A673 (cell line): ENCODE measurements around the gene ARHGEF4. TPM values are rescaled to one million over a fixed set of nuclear protein-coding genes. Genes with fewer than 3 reads are reported as not detected.

Source experiments
- BruUV-seq: library from RNA; stranded (reverse); fragments of 400-500 nt; replicated peaks from 2 replicates; lab custom pipeline; 2021; lab: Mats Ljungman, UMichigan
- CTCF ChIA-PET: fragments of 300-600 bp; sonication (Branson Sonifier 250); formaldehyde crosslinking; loops from one replicate; lab custom pipeline; 2022; ENCODE audit warnings: antibody characterized with exemption; lab: Charles Lee
- POLR2A ChIA-PET: fragments of 300-600 bp; sonication (Branson Sonifier 250); formaldehyde crosslinking; loops from one replicate; lab custom pipeline; 2022; ENCODE audit warnings: antibody characterized with exemption; ENCODE audit not compliant: low non-redundant PET; lab: Charles Lee
- DNase-seq: peaks from one replicate; pipeline ENCODE4 v3.0.0-alpha.2; 2015; ENCODE audit warnings: low spot score
- H3K27ac ChIP-seq: fragments of 200-600 bp; sonication (generic); 2 replicates; pipeline ENCODE4 v1.5.1; 2016; ENCODE audit warnings: mixed run types, low read depth, mild to moderate bottlenecking, mixed read lengths, antibody characterized with exemption, low read length; ENCODE audit not compliant: poor library complexity, severe bottlenecking
- H3K27me3 ChIP-seq: fragments of 200-600 bp; sonication (generic); replicated peaks from 2 replicates; pipeline ENCODE4 v1.6.1; 2017; ENCODE audit warnings: mixed run types, low read depth, mild to moderate bottlenecking, mixed read lengths, antibody characterized with exemption, low read length; ENCODE audit not compliant: insufficient read depth, poor library complexity
- H3K36me3 ChIP-seq: fragments of 200-600 bp; sonication (generic); 2 replicates; pipeline ENCODE4 v1.6.1; 2016; ENCODE audit warnings: mixed run types, mild to moderate bottlenecking, mixed read lengths, antibody characterized with exemption, low read length; ENCODE audit not compliant: insufficient read depth, poor library complexity, severe bottlenecking
- H3K4me1 ChIP-seq: fragments of 200-600 bp; sonication (generic); 2 replicates; pipeline ENCODE4 v1.6.1; 2017; ENCODE audit warnings: mixed run types, mild to moderate bottlenecking, mixed read lengths, antibody characterized with exemption, low read length; ENCODE audit not compliant: insufficient read depth, poor library complexity, severe bottlenecking
- H3K4me3 ChIP-seq: fragments of 200-600 bp; sonication (generic); 2 replicates; pipeline ENCODE4 v1.5.1; 2016; ENCODE audit warnings: low read depth, mixed run types, mild to moderate bottlenecking, mixed read lengths, low read length; ENCODE audit not compliant: poor library complexity, severe bottlenecking
- H3K9me3 ChIP-seq: fragments of 200-600 bp; sonication (generic); 2 replicates; pipeline ENCODE4 v1.6.1; 2016; ENCODE audit warnings: mixed run types, low read depth, mild to moderate bottlenecking, mixed read lengths, antibody characterized with exemption, low read length; ENCODE audit not compliant: poor library complexity, severe bottlenecking
- CTCF ChIP-seq: fragments of 300-800, 200-600 bp; sonication (generic); conservative IDR thresholded peaks from 2 replicates; pipeline ENCODE4 v1.5.1; 2017; ENCODE audit warnings: low read depth, mild to moderate bottlenecking, antibody characterized with exemption, low read length, moderate library complexity, mixed read lengths
- EZH2 ChIP-seq: fragments of 200-600 bp; sonication (generic); IDR thresholded peaks from 2 replicates; pipeline ENCODE4 v1.6.1; 2017; ENCODE audit warnings: borderline replicate concordance, low read depth, mild to moderate bottlenecking, mixed read lengths, antibody characterized with exemption, low read length; ENCODE audit not compliant: poor library complexity, severe bottlenecking
- intact Hi-C: fragments of 100-400 bp; cut with micrococcal nuclease; formaldehyde crosslinking; loops from one replicate; pipeline ENCODE4 v1.10.0; 2022; ENCODE audit not compliant: unreplicated experiment
- total RNA-seq: library from RNA; stranded (reverse); gene quantifications from 2 replicates; pipeline ENCODE4 v1.2.3, GENCODE V29; 2021

The ARHGEF4 gene
- total RNA-seq, 1 experiment from 2014 or later, result 2.1 TPM

GRCh38 chr2:130985206-130985780 is 148.6 kb downstream of the ARHGEF4 start:
- intact Hi-C loops, result no loop called here

GRCh38 chr2:130985831-130986649 is 149.3 kb downstream of the ARHGEF4 start:
- no TSS peak for BruUV-seq
- H3K9me3 ChIP-seq, result no peaks in the 10 kb centered on the region
- no peaks in the 10 kb centered on the region for H3K4me1 ChIP-seq
- DNase-seq, result no peak
- TF ChIP-seq EZH2, result no peak
- no peak overlapping the region for H3K4me3 ChIP-seq
- H3K27me3 ChIP-seq, result no peaks in the 10 kb centered on the region
- POLR2A ChIA-PET, result no interaction called here
- no peaks in the 10 kb centered on the region for H3K36me3 ChIP-seq
- no peak overlapping the region for H3K27ac ChIP-seq
- CTCF ChIA-PET, result no interaction called here
- intact Hi-C loops, result no loop called here

More at GRCh38 chr2:130985206-130985780, 148.6 kb downstream of the ARHGEF4 start:
- Histone ChIP-seq H3K27me3 (no peaks in the 10 kb centered on the region), H3K4me1 (no peaks in the 10 kb centered on the region), H3K27ac (no peak overlapping the region), H3K9me3 (no peaks in the 10 kb centered on the region), H3K36me3 (no peaks in the 10 kb centered on the region), H3K4me3 (no peak overlapping the region)
- TF ChIP-seq EZH2 (no peak), CTCF (no peak)
- POLR2A ChIA-PET, result no interaction called here
- no peak for DNase-seq
- no TSS peak for BruUV-seq
- CTCF ChIA-PET, result no interaction called here

GRCh38 chr2:130986890-130987493 is 150.3 kb downstream of the ARHGEF4 start:
- POLR2A ChIA-PET, result no interaction called here
- intact Hi-C loops, result no loop called here
- no TSS peak for BruUV-seq

More at GRCh38 chr2:130986890-130987493, 150.3 kb downstream of the ARHGEF4 start:
- TF ChIP-seq CTCF (no peak), EZH2 (no peak)
- no peaks in the 10 kb centered on the region for H3K27me3 ChIP-seq
- H3K9me3 ChIP-seq, result no peaks in the 10 kb centered on the region
- no peak overlapping the region for H3K27ac ChIP-seq
- no peak for DNase-seq
- no peaks in the 10 kb centered on the region for H3K4me1 ChIP-seq
- no peak overlapping the region for H3K4me3 ChIP-seq
- H3K36me3 ChIP-seq, result no peaks in the 10 kb centered on the region
- CTCF ChIA-PET, result no interaction called here
